H9 (cell line): ENCODE data around the gene CCDC71L. TPM values are rescaled to one million over a fixed set of nuclear protein-coding genes. Genes with fewer than 3 reads are reported as not detected.

ENCODE experiments used
- DNase-seq: peaks from one replicate; pipeline ENCODE4 v3.0.0-alpha.2; 2017
- H2AFZ ChIP-seq: one replicate; pipeline ENCODE4 v1.6.1; 2013; ENCODE audit warnings: mild to moderate bottlenecking, low read length, control low read depth, moderate library complexity
- H2AK5ac ChIP-seq: 2 replicates; pipeline ENCODE4 v1.6.1; 2013; ENCODE audit warnings: low read length, control low read depth, mixed read lengths; ENCODE audit not compliant: insufficient read length
- H2BK120ac ChIP-seq: one replicate; pipeline ENCODE4 v1.6.1; 2013; ENCODE audit warnings: low read depth, mild to moderate bottlenecking, low read length, control low read depth, inconsistent platforms; ENCODE audit not compliant: poor library complexity, severe bottlenecking
- H2BK12ac ChIP-seq: 2 replicates; pipeline ENCODE4 v1.6.1; 2013; ENCODE audit warnings: low read length, control low read depth, mixed read lengths, low read depth; ENCODE audit not compliant: insufficient read length
- H2BK15ac ChIP-seq: 2 replicates; pipeline ENCODE4 v1.6.1; 2013; ENCODE audit warnings: low read depth, low read length, control low read depth
- H2BK20ac ChIP-seq: one replicate; pipeline ENCODE4 v1.6.1; 2013; ENCODE audit warnings: low read depth, mild to moderate bottlenecking, low read length, control low read depth, inconsistent platforms; ENCODE audit not compliant: poor library complexity, severe bottlenecking
- H2BK5ac ChIP-seq: 2 replicates; pipeline ENCODE4 v1.6.1; 2013; ENCODE audit warnings: low read length, control low read depth, mixed read lengths; ENCODE audit not compliant: insufficient read length
- H3K14ac ChIP-seq: 2 replicates; pipeline ENCODE4 v1.6.1; 2013; ENCODE audit warnings: low read length, control low read depth; ENCODE audit not compliant: insufficient read depth
- H3K18ac ChIP-seq: 2 replicates; pipeline ENCODE4 v1.6.1; 2013; ENCODE audit warnings: low read depth, mild to moderate bottlenecking, mixed read lengths, low read length, control low read depth; ENCODE audit not compliant: insufficient read length
- H3K23ac ChIP-seq: 2 replicates; pipeline ENCODE4 v1.6.1; 2013; ENCODE audit warnings: low read length, control low read depth, mixed read lengths, low read depth; ENCODE audit not compliant: insufficient read length
- H3K23me2 ChIP-seq: 2 replicates; pipeline ENCODE4 v1.6.1; 2013; ENCODE audit warnings: low read depth, mild to moderate bottlenecking, mixed read lengths, low read length, control low read depth; ENCODE audit not compliant: insufficient read length, poor library complexity, severe bottlenecking
- H3K27ac ChIP-seq: 2 replicates; pipeline ENCODE4 v1.5.1; 2013; ENCODE audit warnings: low read length, control low read depth, mixed read lengths, low read depth; ENCODE audit not compliant: insufficient read length
- H3K27me3 ChIP-seq: 2 replicates; pipeline ENCODE4 v1.6.1; 2013; ENCODE audit warnings: low read length, control low read depth, inconsistent platforms; ENCODE audit not compliant: insufficient read depth
- H3K4ac ChIP-seq: 2 replicates; pipeline ENCODE4 v1.6.1; 2013; ENCODE audit warnings: low read depth, mild to moderate bottlenecking, control low read depth, inconsistent platforms, low read length, moderate library complexity
- H3K4me1 ChIP-seq: 2 replicates; pipeline ENCODE4 v1.6.1; 2013; ENCODE audit warnings: low read length, control low read depth, inconsistent platforms; ENCODE audit not compliant: insufficient read depth
- H3K4me2 ChIP-seq: 2 replicates; pipeline ENCODE4 v1.6.1; 2013; ENCODE audit warnings: low read length, control low read depth, mixed read lengths; ENCODE audit not compliant: insufficient read length, insufficient read depth
- H3K56ac ChIP-seq: 2 replicates; pipeline ENCODE4 v1.6.1; 2013; ENCODE audit warnings: low read depth, mild to moderate bottlenecking, mixed read lengths, low read length, control low read depth; ENCODE audit not compliant: insufficient read length
- H3K79me1 ChIP-seq: 2 replicates; pipeline ENCODE4 v1.6.1; 2013; ENCODE audit warnings: low read depth, mild to moderate bottlenecking, moderate library complexity, low read length, control low read depth, inconsistent platforms; ENCODE audit not compliant: insufficient read depth, poor library complexity, severe bottlenecking
- H3K79me2 ChIP-seq: 2 replicates; pipeline ENCODE4 v1.6.1; 2013; ENCODE audit warnings: low read length, control low read depth, inconsistent platforms; ENCODE audit not compliant: insufficient read depth
- H3K9ac ChIP-seq: 2 replicates; pipeline ENCODE4 v1.6.1; 2013; ENCODE audit warnings: low read length, control low read depth, mixed read lengths; ENCODE audit not compliant: insufficient read length; ENCODE audit errors: extremely low read depth
- H3K9me3 ChIP-seq: one replicate; pipeline ENCODE4 v1.6.1; 2013; ENCODE audit warnings: low read depth, low read length, inconsistent platforms; ENCODE audit not compliant: control insufficient read depth
- H3T11ph ChIP-seq: one replicate; pipeline ENCODE4 v1.6.1; 2013; ENCODE audit warnings: mild to moderate bottlenecking, low read length, control low read depth, inconsistent platforms
- H4K20me1 ChIP-seq: one replicate; pipeline ENCODE4 v1.6.1; 2013; ENCODE audit not compliant: control insufficient read depth, insufficient read length, insufficient read depth
- H4K5ac ChIP-seq: 2 replicates; pipeline ENCODE4 v1.6.1; 2013; ENCODE audit warnings: low read depth, mild to moderate bottlenecking, mixed read lengths, low read length, control low read depth; ENCODE audit not compliant: insufficient read length
- H4K8ac ChIP-seq: replicated peaks from 2 replicates; pipeline ENCODE4 v1.6.1; 2013; ENCODE audit warnings: low read length, control low read depth, mixed read lengths, low read depth; ENCODE audit not compliant: insufficient read length
- H4K91ac ChIP-seq: 2 replicates; pipeline ENCODE4 v1.6.1; 2013; ENCODE audit warnings: low read depth, mild to moderate bottlenecking, moderate library complexity, mixed read lengths, low read length, control low read depth; ENCODE audit not compliant: insufficient read length
- H3K27ac Mint-ChIP-seq, 3 experiments: 2 replicates in 2 of 3; 3 replicates in 1 of 3; pipeline ENCODE4 v1.8.0; 2020 to 2021; ENCODE audit warnings: mixed read lengths in 3 of 3, mild to moderate bottlenecking in 1 of 3, moderate library complexity in 1 of 3
- H3K27me3 Mint-ChIP-seq: 2 replicates; pipeline ENCODE4 v1.8.0; 2021; ENCODE audit warnings: low read depth, mild to moderate bottlenecking, moderate library complexity, mixed read lengths
- H3K36me3 Mint-ChIP-seq, 3 experiments: 2 replicates in 2 of 3; 3 replicates in 1 of 3; pipeline ENCODE4 v1.8.0; 2020 to 2021; ENCODE audit warnings: low read depth in 3 of 3, mixed read lengths in 3 of 3; ENCODE audit not compliant: insufficient read depth in 1 of 3
- H3K4me1 Mint-ChIP-seq, 2 experiments: 2 replicates each; pipeline ENCODE4 v1.8.0; 2020; ENCODE audit warnings: mixed read lengths in 2 of 2
- H3K4me3 Mint-ChIP-seq, 2 experiments: 2 replicates in 1 of 2; 3 replicates in 1 of 2; pipeline ENCODE4 v1.8.0; 2020 to 2021; ENCODE audit warnings: mild to moderate bottlenecking in 2 of 2, mixed read lengths in 2 of 2, moderate library complexity in 1 of 2
- H3K9me3 Mint-ChIP-seq, 2 experiments: 2 replicates in 1 of 2; 3 replicates in 1 of 2; pipeline ENCODE4 v1.8.0; 2020; ENCODE audit warnings: mild to moderate bottlenecking in 2 of 2, mixed read lengths in 2 of 2, moderate library complexity in 1 of 2
- WGBS: extraction: QIAGEN DNeasy Blood & Tissue Kit; methylation state at CpG from one replicate; pipeline ENCODE4 v1.1.7; 2013; ENCODE audit warnings: missing lambda C conversion rate, low lambda C conversion rate, mixed read lengths; ENCODE audit not compliant: insufficient read length; ENCODE audit errors: extremely low coverage; 5-methylcytosine and 5-hydroxymethylcytosine counted together
- total RNA-seq: library from RNA; stranded (reverse); gene quantifications from 2 replicates; pipeline ENCODE4 v1.2.1, GENCODE V29; 2021
- TF ChIP-seq, protein P1 (sequence below): fragments of 200-600 bp; sonication (generic); conservative IDR thresholded peaks from 3 replicates; pipeline ENCODE4 v1.8.0; 2021; ENCODE audit warnings: antibody characterized with exemption, mild to moderate bottlenecking

The CCDC71L gene
- total RNA-seq, 1 experiment from 2014 or later, result 13.7 TPM

DNA sequence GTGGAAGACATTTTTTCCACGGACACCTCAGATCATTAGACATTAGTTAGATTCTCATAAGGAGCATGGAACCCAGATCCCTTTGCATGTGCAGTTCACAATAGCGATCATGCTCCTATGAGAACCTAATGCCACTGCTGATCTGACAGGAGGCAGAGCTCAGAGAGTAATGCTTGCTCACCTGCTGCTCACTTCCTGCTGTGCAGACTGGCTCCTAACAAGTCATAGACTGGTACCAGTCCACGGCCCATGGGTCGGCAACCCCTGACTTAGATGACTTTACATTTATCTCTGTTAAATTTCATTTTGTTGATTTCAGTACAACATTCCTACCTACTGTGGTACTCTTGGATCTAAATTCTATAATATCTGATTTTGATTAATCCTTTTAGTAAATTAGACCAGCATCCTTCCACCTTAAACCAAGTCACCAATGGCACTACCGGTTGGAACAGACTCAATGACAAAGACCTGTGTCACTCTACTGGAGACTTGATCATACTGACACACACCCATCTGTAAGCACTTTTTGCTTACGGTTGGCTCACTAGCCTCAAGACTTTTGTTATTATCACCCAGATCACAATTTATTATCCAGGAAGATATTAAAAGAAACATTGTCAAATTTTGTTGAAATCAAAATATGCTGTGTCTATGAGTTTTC, 8.0 kb upstream of the CCDC71L start:
- no peak overlapping the region for H4K8ac ChIP-seq
- Mint-ChIP-seq H3K9me3 (peaks cover 0 to 7% of the 10 kb centered on the region in 2 experiments; a peak in 1 of 5 replicates), H3K36me3 (no peaks in the 10 kb centered on the region; a peak in 1 of 7 replicates), H3K27me3 (peaks cover 11% of the 10 kb centered on the region), H3K4me1 (no peaks in the 10 kb centered on the region), H3K4me3 (no peak overlapping the region), H3K27ac (no peak overlapping the region)
- H2AFZ ChIP-seq, result no peak overlapping the region
- no peak overlapping the region for H3K18ac ChIP-seq
- no peaks in the 10 kb centered on the region for H3K79me1 ChIP-seq
- H2AK5ac ChIP-seq, result no peak overlapping the region
- H3K23me2 ChIP-seq, result no peaks in the 10 kb centered on the region
- TF ChIP-seq, protein P1, sequence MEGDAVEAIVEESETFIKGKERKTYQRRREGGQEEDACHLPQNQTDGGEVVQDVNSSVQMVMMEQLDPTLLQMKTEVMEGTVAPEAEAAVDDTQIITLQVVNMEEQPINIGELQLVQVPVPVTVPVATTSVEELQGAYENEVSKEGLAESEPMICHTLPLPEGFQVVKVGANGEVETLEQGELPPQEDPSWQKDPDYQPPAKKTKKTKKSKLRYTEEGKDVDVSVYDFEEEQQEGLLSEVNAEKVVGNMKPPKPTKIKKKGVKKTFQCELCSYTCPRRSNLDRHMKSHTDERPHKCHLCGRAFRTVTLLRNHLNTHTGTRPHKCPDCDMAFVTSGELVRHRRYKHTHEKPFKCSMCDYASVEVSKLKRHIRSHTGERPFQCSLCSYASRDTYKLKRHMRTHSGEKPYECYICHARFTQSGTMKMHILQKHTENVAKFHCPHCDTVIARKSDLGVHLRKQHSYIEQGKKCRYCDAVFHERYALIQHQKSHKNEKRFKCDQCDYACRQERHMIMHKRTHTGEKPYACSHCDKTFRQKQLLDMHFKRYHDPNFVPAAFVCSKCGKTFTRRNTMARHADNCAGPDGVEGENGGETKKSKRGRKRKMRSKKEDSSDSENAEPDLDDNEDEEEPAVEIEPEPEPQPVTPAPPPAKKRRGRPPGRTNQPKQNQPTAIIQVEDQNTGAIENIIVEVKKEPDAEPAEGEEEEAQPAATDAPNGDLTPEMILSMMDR, result no peak
- no peaks in the 10 kb centered on the region for H3K27me3 ChIP-seq
- H2BK5ac ChIP-seq, result no peak overlapping the region
- H4K5ac ChIP-seq, result no peak overlapping the region
- H4K20me1 ChIP-seq, result no peaks in the 10 kb centered on the region
- no peak overlapping the region for H2BK15ac ChIP-seq
- no peak overlapping the region for H2BK12ac ChIP-seq
- no peak for DNase-seq
- no peak overlapping the region for H3K4me2 ChIP-seq
- no peak overlapping the region for H3K4ac ChIP-seq
- no peak overlapping the region for H4K91ac ChIP-seq
- H3K23ac ChIP-seq, result no peak overlapping the region
- H3K79me2 ChIP-seq, result no peaks in the 10 kb centered on the region; the same call in 1 of the 2 replicates
- no peak overlapping the region for H3K14ac ChIP-seq
- no CpG with 5 or more reads among the region's 6 CpGs for WGBS
- H2BK120ac ChIP-seq, result no peak overlapping the region
- H2BK20ac ChIP-seq, result no peak overlapping the region
- no peaks in the 10 kb centered on the region for H3K4me1 ChIP-seq
- no peak overlapping the region for H3T11ph ChIP-seq
- H3K9me3 ChIP-seq, result no peaks in the 10 kb centered on the region
- H3K9ac ChIP-seq, result no peak overlapping the region
- H3K56ac ChIP-seq, result no peak overlapping the region
- no peak overlapping the region for H3K27ac ChIP-seq
